Muscle of leg (tissue), 11 donors: ENCODE data around the gene SLC34A3. TPM values are rescaled to one million over a fixed set of nuclear protein-coding genes. Genes with fewer than 3 reads are reported as not detected.
A peak's percentile ranks its signal among the peaks of the same experiment; 100 is the strongest.

Source experiments
- DNase-seq: peaks from one replicate; pipeline ENCODE4 v3.0.0; 2013
- H3K27ac ChIP-seq: one replicate; pipeline ENCODE4 v1.5.1; 2013; ENCODE audit warnings: mild to moderate bottlenecking, low read length, control low read depth
- H3K27me3 ChIP-seq: one replicate; pipeline ENCODE4 v1.6.1; 2013; ENCODE audit warnings: low read length; ENCODE audit not compliant: control insufficient read depth, insufficient read depth
- H3K36me3 ChIP-seq: one replicate; pipeline ENCODE4 v1.6.1; 2013; ENCODE audit warnings: low read length; ENCODE audit not compliant: control insufficient read depth, insufficient read depth
- H3K4me1 ChIP-seq: one replicate; pipeline ENCODE4 v1.6.1; 2013; ENCODE audit warnings: low read length; ENCODE audit not compliant: control insufficient read depth, insufficient read depth
- H3K4me3 ChIP-seq: one replicate; pipeline ENCODE4 v1.5.1; 2013; ENCODE audit warnings: low read length, control low read depth
- H3K9me3 ChIP-seq: replicated peaks from 2 replicates; pipeline ENCODE4 v1.6.1; 2013; ENCODE audit warnings: low read depth, low read length; ENCODE audit not compliant: control insufficient read depth
- WGBS: methylation state at CpG from one replicate; pipeline ENCODE4 v1.1.5; 2013; ENCODE audit warnings: missing lambda C conversion rate; ENCODE audit not compliant: insufficient coverage; 5-methylcytosine and 5-hydroxymethylcytosine counted together
- polyA plus RNA-seq, 8 donors: library from polyadenylated mRNA; unstranded; fragments of 120-200 nt; gene quantifications; one replicate each; pipeline versions ENCODE4 v1.2.1 to v1.2.3, GENCODE V29; 2013; ENCODE audit warnings: inconsistent platforms in 1 of 8, low replicate concordance in 1 of 8; ENCODE audit not compliant: insufficient read length in 8 of 8, insufficient read depth in 1 of 8
- total RNA-seq: library from RNA; stranded (reverse); fragments of 120-200 nt; gene quantifications from one replicate; pipeline ENCODE4 v1.2.4, GENCODE V29; 2013

SLC34A3 gene
- total and polyA plus RNA-seq, 9 donors = 0.04 to 3.6 (median 1.3) TPM

DNA sequence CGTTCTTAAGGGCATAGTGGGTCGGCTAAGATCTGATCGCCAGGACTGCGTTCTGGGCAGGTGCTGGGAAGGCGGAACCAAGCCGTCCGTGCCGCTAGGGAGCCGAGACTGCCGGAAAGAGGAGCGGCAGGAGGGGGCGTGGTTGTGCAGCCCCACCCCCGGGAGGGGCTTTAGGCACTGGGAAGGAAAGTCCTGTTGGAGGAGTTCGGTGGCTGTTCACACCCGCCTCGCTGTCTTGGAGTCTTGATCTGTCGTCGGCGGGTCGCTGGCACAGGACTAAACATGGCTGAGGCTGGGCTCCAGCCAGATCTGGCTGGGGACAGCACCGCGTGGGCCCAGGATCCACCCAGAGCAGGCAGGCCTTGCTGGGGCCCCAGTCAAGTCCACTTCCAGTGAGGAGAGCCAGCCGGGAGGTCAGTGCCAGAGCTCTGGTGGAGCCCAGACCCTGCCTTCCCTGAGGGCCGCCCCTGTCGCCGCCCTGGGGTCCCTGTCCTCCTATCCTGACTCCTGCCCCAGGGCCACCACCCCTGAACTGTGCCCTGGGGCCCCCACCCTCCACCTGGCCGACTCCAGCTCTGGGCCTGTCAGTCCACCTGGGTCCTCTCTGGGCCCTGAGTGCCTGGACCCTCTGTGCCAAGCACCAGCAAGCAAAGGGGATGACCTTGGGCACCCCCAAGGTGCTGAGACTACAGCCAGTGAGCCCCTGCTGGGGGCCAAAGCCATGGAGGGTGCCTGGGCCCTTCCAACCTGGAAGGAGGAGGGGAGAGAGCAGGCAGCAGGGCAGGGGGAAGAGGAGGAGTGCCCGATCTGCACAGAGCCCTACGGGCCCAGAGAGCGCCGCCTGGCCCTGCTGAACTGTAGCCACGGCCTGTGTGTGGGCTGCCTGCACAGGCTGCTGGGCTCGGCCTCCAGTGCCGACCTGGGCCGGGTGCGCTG is 13.2 kb upstream of the SLC34A3 start:
- no peak for DNase-seq
- Histone ChIP-seq H3K27ac (no peak overlapping the region), H3K4me3 (no peak overlapping the region)

DNA sequence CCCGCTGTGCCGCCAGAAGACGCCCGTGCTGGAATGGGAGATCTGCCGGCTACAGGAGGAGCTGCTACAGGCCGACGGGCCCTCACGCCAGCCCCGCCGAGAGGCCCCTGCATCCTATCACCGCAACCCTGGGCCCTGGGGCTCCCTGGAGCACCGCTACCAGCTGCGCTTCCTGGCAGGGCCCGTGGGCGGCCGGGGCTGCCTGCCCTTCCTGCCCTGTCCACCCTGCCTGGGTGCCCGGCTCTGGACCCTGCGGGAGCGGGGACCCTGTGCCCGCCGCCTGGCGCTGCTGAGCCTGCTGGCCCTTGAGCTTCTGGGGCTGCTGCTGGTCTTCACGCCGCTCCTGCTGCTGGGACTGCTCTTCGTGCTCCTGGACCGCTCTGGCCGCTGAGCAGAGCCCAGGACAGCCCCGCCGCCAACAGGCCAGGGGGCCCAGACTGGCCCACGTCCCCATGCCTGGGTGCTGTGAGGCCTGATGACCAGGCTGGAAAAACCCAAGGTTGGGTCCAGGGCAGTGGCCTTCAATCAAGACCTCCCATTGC is 12.4 kb upstream of the SLC34A3 start:
- no peak for DNase-seq
- WGBS = 91% methylated on average over 30 of the region's 30 CpGs
- Histone ChIP-seq H3K27ac (no peak overlapping the region), H3K4me1 (peaks cover 18% of the 10 kb centered on the region), H3K9me3 (no peaks in the 10 kb centered on the region), H3K27me3 (peaks cover 3% of the 10 kb centered on the region), H3K4me3 (no peak overlapping the region), H3K36me3 (peaks cover 22% of the 10 kb centered on the region)

More for the DNA sequence above, 13.2 kb upstream of the SLC34A3 start:
- H3K9me3 ChIP-seq = no peaks in the 10 kb centered on the region
- peaks cover 22% of the 10 kb centered on the region for H3K36me3 ChIP-seq
- H3K27me3 ChIP-seq = peaks cover 3% of the 10 kb centered on the region
- 58% methylated on average over 35 of the region's 36 CpGs for WGBS
- peaks cover 12% of the 10 kb centered on the region for H3K4me1 ChIP-seq

DNA sequence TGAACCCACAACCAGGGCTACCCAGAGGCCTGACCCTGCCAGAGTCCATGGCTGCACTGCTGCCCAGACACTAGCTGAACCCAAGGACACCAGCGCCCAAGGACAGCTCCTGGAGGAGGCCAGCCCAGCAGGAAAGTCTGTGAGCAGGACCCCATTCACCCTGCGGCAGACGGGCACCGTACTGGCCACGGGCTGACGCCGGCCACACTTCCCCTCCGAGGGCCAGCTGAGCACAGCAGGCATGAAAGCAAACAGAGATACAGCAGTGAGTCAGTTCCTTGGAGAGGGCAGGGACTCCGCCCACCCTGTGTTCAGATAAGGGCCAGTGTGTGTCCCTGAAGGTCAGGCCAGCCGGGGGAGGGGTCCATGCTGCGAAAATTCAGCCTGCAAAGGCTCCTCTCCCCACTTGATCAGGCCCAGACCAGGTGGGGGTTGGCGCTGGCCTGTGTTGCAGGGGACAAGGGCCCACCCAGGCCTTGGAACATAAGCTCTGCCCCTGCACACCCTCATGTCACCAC is 11.9 kb upstream of the SLC34A3 start:
- Histone ChIP-seq H3K4me3 (no peak overlapping the region), H3K36me3 (peaks cover 22% of the 10 kb centered on the region), H3K4me1 (peaks cover 20% of the 10 kb centered on the region), H3K9me3 (no peaks in the 10 kb centered on the region), H3K27ac (no peak overlapping the region), H3K27me3 (peaks cover 3% of the 10 kb centered on the region)
- no peak for DNase-seq
- WGBS = 75% methylated on average over 9 of the region's 12 CpGs

DNA sequence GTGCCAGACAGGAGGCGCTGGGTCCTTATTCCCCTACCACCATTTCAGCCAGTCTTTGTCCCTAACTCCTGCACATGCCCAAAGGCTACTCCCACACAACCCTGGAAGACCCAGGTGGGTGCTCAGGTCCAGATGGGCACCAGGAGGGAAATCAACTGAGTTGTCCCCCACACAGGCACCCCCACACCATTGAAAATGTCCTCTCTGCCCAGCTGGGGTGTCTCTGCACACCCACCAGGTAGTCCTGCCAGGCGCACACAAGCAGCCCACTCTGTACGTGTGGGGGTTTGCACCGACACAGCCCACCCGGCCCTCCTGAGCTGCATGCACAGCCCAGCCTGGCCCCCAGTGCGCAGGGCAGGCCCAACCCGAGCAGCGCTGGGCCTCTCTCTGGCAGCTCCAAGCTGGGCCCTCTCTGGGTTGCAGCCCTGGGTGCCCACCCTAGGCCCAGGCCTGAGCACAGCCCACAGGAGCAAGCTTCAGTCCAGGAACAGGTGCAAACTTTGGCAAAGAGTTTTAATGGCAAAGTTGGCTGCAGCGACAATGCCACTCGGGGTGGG is 10.9 kb upstream of the SLC34A3 start:
- H3K4me3 ChIP-seq = no peak overlapping the region
- peaks cover 3% of the 10 kb centered on the region for H3K27me3 ChIP-seq
- H3K27ac ChIP-seq = no peak overlapping the region
- peaks cover 16% of the 10 kb centered on the region for H3K36me3 ChIP-seq
- 88% methylated on average over 10 of the region's 10 CpGs for whole genome bisulfite sequencing
- no peak for DNase-seq
- no peaks in the 10 kb centered on the region for H3K9me3 ChIP-seq
- H3K4me1 ChIP-seq = peaks cover 24% of the 10 kb centered on the region

DNA sequence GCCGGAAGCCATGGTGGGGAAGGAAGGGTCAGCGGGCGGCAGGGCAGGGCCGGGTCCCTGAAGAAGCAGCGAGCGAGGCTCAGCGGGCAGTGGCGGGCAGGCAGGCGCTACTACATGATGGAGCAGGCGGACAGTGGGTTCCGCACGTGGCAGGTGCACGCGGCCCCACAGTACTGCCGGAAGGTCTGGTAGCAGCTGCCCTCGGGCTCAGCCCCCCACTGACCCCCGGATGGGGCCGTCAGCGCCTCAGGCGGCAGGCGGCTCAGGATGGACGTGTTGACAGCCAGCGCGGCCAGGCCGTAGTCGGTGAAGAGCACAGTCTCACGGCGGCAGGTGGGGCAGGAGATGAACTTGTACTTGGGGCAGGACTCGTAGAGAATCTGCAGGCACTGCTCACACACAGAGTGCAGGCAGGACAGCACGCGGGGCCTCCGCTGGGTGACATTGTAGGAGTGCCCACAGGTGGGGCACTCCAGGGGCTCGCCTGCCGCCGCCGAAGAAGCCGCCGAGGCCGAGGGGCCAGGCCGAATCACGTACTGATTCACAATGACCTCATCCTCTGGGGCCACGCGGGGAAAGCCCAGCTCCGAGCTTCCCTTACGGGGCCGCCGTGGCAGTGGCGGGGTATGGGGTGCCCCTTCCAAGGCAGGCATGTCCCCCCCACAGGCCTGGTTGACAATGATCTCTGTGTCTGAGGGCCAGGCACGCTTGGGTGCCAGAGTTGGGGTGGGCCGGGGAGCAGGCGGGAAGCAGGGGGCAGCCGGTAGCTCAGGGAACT is 10.2 kb upstream of the SLC34A3 start:
- Histone ChIP-seq H3K4me3 (no peak overlapping the region), H3K27ac (no peak overlapping the region), H3K9me3 (no peaks in the 10 kb centered on the region), H3K36me3 (peaks cover 12% of the 10 kb centered on the region), H3K4me1 (peaks cover 28% of the 10 kb centered on the region), H3K27me3 (peaks cover 3% of the 10 kb centered on the region)
- WGBS = 85% methylated on average over 51 of the region's 52 CpGs
- DNase-seq = no peak

DNA sequence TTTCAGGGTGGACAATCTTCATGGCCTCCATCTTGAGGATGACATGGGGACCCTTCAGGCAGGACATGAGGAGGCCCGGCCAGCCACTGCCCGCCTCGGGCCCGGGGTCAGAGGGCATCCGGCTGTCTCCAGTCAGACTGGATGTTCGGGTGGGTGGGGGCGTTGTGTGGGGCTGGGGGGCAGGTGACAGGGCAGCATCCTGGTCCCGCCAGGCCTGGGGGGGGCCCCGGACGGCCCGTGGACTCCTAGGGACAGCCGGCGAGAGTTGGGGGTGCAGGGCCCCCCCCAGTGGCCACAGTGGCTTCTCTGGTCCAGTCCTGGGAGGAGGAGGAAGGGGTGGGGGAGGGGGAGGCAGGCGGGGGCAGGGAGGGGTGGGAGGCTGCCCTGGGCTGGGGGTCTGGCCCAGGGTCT is 9.6 kb upstream of the SLC34A3 start:
- no peak for DNase-seq
- Histone ChIP-seq H3K36me3 (peaks cover 6% of the 10 kb centered on the region), H3K27me3 (peaks cover 3% of the 10 kb centered on the region), H3K9me3 (no peaks in the 10 kb centered on the region), H3K27ac (no peak overlapping the region), H3K4me3 (no peak overlapping the region), H3K4me1 (peaks cover 28% of the 10 kb centered on the region)
- WGBS = 74% methylated on average over 3 of the region's 14 CpGs

DNA sequence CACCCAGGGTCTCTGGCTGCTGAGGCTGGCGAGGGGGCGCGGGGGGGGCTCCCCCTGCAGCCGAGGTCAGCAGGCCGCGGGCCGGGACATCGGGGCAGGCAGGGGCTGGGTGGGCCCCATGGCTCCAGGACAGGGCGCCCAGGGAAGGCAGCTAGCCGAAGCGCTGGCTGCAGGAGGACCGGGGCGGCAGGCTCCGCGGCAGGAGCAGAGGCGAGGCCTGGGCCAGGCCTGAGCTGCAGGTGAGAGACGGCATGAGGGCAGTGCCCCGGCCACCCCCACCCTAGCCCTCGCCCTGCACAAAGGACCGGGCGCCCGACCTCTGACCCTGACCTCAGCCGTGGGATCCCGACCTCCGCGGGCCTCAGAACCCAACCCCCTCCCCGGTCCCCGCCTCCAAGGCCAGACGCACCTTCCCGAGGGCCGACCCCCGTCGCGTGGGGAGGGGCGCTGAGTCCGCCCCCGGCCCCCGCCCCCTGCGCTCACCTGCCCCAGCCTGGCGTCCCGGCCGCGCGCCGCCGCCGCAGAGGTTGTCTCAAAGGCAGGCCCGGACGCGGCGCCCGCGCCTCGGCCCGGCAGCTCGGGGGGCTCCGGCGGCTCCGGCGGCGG is 9.1 kb upstream of the SLC34A3 start:
- Histone ChIP-seq H3K27me3 (peaks cover 3% of the 10 kb centered on the region), H3K9me3 (no peaks in the 10 kb centered on the region), H3K27ac (no peak overlapping the region), H3K4me3 (peak overlapping the region; percentile 19), H3K36me3 (peaks cover 1% of the 10 kb centered on the region), H3K4me1 (peaks cover 28% of the 10 kb centered on the region)
- DNase-seq = no peak
- 5% methylated on average over 61 of the region's 61 CpGs for WGBS

DNA sequence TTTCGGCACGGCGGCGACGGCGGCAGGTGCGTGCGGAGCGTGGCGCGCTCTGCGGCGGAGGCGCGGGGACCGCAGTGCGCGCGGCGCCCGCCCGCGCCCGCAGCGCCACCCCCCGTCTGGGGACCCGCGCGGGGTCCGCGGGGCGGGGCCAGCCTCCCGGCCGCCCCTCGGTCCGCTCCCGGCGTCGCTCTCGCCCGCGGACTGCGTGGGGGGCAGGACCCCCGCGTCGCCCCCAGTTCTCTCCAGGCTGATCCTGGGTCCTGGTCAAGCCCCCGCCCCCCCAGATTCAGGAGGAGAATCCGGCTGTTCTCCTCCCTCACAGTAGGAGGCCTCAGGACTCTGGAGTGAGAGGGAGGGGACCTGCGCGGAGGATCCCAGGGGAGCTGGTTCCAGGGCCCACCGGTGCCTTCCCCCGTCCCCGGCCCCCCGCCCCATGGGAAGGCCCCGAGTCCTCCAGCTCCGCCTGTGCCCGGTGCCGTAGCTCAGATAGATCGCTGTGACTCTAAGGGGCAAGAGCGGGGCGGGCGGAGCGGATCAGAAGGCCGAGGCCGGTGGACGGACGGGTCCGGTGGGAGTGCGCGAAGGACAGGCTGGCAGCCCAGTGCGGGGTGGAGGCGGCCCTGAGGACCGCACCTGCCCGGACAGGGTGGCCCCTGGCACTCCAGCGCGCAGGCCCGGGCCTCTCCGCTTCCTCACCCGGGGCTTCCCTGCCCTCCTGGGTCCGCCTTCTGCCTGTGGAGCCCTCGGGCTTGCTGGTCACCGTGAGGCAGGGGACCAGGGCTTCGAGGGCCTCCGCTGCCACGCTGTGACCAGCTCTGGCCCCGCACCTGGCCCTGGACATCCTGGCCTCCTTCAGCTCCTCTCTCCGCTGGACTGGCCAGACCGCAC is 8.3 kb upstream of the SLC34A3 start, which contains the start of gene RNF208:
Gene RNF208, minus strand, starts transcription at position 51 of the 888 bp plus-strand sequence. CDS start 1,028 bp downstream, outside the sequence.
- peaks cover 3% of the 10 kb centered on the region for H3K27me3 ChIP-seq
- H3K4me3 ChIP-seq = peak within 1 kb of the TSS; percentile 89
- H3K36me3 ChIP-seq = no peaks in the 10 kb centered on the region
- DNase-seq = peak; percentile 38
- 3% methylated on average over 85 of the region's 88 CpGs for WGBS
- H3K9me3 ChIP-seq = no peaks in the 10 kb centered on the region
- H3K27ac ChIP-seq = peak within 1 kb of the TSS; percentile 88
- peaks cover 34% of the 10 kb centered on the region for H3K4me1 ChIP-seq
